Neural crest cell (in vitro differentiated cells): ENCODE measurements around the gene DISP2. TPM values are rescaled to one million over a fixed set of nuclear protein-coding genes. Genes with fewer than 3 reads are reported as not detected.

Source experiments
- DNase-seq: peaks from one replicate; pipeline ENCODE4 v3.0.0; 2021; ENCODE audit warnings: low read depth, mixed read lengths, low spot score
- H3K27ac Mint-ChIP-seq: one replicate; pipeline ENCODE4 v1.8.0; 2021; ENCODE audit warnings: mild to moderate bottlenecking, mixed read lengths; ENCODE audit not compliant: unreplicated experiment
- H3K27me3 Mint-ChIP-seq: 2 replicates; pipeline ENCODE4 v1.8.0; 2021; ENCODE audit warnings: low read depth, mild to moderate bottlenecking, mixed read lengths
- H3K36me3 Mint-ChIP-seq: 2 replicates; pipeline ENCODE4 v1.8.0; 2021; ENCODE audit warnings: low read depth, mild to moderate bottlenecking, mixed read lengths
- H3K4me1 Mint-ChIP-seq: 2 replicates; pipeline ENCODE4 v1.8.0; 2021; ENCODE audit warnings: mixed read lengths
- H3K4me3 Mint-ChIP-seq: one replicate; pipeline ENCODE4 v1.8.0; 2021; ENCODE audit warnings: mild to moderate bottlenecking, mixed read lengths
- H3K9me3 Mint-ChIP-seq: 2 replicates; pipeline ENCODE4 v1.8.0; 2021; ENCODE audit warnings: mixed read lengths
- total RNA-seq: library from RNA; stranded (reverse); gene quantifications from 2 replicates; pipeline ENCODE4 v1.2.1, GENCODE V29; 2021
- TF ChIP-seq, protein P1 (sequence below): fragments of 200-600 bp; sonication (generic); conservative IDR thresholded peaks from 2 replicates; pipeline ENCODE4 v1.5.0; 2021; ENCODE audit warnings: antibody characterized with exemption, mild to moderate bottlenecking

The DISP2 gene
- total RNA-seq, 1 donor from 2014 or later, result 3.1 TPM

DNA sequence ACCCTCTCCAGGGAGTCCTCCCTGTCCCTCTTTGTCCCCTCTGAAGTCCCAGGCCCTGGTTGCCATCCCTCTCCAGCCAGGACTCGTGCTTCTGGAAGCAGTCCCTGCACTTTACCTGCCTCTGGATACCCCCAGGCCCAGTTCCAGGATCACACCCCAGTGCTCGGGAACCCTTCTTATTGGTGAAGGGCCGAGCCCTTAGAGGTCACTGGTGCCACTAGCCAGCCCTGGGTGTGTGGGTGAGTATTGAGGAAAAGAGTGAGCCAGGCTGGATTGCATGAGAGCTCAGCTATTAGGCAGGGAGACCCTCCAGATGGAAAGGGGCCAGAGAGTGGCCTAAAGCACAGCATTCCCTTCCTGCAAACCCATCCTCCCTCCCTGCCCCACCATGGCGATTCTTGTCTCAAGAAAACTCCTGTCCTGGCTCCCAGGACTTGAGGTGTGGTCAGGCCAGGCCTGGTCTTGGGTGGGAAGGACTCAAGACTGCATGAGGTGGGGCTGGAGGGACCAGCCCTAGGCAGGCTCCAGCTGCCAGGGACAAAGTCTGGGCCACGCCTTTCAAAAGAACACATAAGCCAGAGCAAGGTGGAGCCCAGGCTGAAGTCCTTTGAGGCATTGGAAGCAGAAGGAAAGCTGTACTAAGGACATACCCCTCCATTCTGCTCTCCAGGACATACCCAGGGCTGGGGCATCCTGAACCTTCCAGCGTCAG, 12.0 kb upstream of the DISP2 start:
- Mint-ChIP-seq H3K36me3 (no peaks in the 10 kb centered on the region), H3K4me3 (no peak overlapping the region), H3K27me3 (no peaks in the 10 kb centered on the region), H3K9me3 (no peaks in the 10 kb centered on the region), H3K27ac (no peak overlapping the region), H3K4me1 (peaks cover 13% of the 10 kb centered on the region)
- no peak for DNase-seq
- TF ChIP-seq, protein P1, sequence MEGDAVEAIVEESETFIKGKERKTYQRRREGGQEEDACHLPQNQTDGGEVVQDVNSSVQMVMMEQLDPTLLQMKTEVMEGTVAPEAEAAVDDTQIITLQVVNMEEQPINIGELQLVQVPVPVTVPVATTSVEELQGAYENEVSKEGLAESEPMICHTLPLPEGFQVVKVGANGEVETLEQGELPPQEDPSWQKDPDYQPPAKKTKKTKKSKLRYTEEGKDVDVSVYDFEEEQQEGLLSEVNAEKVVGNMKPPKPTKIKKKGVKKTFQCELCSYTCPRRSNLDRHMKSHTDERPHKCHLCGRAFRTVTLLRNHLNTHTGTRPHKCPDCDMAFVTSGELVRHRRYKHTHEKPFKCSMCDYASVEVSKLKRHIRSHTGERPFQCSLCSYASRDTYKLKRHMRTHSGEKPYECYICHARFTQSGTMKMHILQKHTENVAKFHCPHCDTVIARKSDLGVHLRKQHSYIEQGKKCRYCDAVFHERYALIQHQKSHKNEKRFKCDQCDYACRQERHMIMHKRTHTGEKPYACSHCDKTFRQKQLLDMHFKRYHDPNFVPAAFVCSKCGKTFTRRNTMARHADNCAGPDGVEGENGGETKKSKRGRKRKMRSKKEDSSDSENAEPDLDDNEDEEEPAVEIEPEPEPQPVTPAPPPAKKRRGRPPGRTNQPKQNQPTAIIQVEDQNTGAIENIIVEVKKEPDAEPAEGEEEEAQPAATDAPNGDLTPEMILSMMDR, result no peak

DNA sequence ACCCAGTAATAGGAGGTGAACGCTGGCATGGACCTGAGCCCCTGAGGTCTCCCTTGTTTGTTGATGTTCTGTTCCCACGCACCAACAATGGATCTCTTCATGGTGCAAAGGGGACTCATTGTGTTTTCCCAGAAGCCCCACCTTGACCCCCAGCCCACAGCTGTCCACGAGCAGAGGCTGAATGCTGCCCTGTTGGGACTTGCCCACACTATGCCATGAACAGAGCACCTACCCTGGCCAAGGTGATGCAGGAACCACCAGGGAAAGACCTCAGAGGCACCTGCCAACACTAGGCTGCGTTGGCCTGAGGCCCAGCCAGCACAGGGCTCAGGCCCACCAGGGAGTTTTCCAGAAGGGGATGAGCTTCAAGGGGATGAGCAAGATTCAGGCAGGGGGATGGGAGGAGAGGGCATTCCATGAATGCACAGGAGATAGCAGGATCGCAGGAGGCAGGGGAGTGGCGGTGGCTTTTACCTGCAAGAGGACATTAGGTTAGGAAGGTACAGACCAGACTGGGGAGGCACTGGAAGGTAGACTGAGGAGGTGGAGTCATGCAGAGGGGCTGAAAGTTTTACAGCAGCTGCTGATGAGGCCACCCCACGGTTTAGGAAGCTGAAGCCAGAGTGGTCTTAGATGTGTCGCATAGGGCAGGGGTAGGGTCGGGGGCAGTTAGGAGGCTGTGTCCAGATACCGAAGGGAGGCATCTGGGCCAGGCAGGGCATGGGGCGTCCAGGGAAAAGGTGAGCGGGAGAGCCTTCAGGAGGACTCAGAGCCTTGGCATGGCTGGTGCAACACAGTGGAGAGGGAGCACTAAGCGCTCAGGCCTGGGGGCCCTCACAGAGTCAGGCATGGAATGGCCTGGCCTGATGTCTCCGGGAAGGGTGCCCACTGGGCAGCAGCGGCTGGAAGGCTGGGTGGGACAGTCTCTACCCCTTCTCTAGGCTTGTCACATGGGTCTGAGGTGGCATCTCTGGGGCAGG, 11.2 kb upstream of the DISP2 start:
- TF ChIP-seq, protein P1, result no peak
- Mint-ChIP-seq H3K9me3 (no peaks in the 10 kb centered on the region), H3K27ac (no peak overlapping the region), H3K27me3 (no peaks in the 10 kb centered on the region), H3K4me3 (no peak overlapping the region), H3K36me3 (no peaks in the 10 kb centered on the region), H3K4me1 (peaks cover 9% of the 10 kb centered on the region)
- DNase-seq, result no peak

DNA sequence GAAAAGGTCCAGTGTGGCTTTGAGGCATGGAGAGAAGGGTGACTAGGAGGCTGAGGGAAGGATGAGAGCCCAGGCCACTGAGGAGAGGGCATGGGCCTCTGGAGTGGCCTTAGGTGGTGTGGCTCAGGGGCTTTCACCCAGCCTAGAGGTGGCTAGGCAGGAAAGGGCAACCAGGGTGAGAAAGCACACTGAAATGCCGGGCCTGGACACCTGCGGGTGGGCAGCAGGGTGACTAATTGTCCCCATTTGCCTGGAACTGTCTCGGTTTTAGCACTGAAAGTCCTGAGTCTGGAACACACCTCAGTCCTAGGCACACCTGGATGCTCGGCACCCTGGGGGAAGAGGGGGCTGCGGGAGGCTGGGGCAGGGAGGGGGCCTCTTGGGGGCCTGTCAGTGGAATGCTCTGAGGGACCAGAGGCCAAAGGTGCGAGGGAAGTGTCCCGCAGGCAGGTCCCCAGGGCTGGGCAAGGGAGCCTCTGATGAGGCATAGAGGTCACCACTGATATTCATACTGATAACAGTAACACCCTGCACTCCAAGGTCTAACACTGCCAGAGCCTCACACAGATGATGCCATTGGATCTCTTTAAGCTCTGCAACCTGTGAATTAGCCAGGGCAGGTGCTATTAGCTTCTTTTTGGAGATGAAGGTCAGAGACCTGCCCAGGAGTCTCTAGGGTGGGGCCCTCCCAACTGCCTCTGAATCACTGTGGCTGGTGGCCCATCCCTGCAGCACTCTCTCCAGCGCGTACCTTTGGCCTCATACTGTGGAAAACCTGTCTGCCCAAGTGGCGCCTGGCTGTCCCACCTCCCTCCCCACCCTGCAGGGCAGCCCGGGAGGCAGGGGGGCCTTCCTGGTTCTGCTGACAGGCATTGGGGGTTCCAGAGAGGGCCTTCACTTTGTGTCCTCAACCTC, 10.2 kb upstream of the DISP2 start:
- TF ChIP-seq, protein P1, result no peak
- Mint-ChIP-seq H3K27ac (no peak overlapping the region), H3K4me3 (no peak overlapping the region), H3K4me1 (peaks cover 9% of the 10 kb centered on the region), H3K9me3 (no peaks in the 10 kb centered on the region), H3K36me3 (no peaks in the 10 kb centered on the region), H3K27me3 (no peaks in the 10 kb centered on the region)
- no peak for DNase-seq

DNA sequence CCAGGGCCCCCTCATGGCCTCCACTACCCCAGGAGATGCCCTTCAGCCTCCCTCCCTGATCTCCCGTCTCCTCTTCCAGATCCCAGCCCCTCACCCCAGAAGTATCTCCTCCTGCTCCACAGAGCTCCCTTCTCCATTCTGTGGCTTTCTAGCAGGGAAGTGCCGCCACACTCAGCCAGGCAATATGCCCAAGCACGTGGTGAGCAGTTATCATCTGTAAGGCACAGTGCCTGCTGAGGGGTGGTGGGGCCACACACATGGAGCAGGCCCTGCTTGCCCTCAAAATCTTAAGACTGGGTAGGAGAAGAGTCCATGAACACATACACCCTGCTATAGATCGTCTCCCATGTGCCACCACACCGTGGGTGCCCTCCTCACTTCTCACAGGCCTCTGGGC, 9.5 kb upstream of the DISP2 start:
- Mint-ChIP-seq H3K36me3 (no peaks in the 10 kb centered on the region), H3K4me1 (peaks cover 10% of the 10 kb centered on the region), H3K27me3 (no peaks in the 10 kb centered on the region), H3K4me3 (no peak overlapping the region), H3K27ac (peak overlapping the region; percentile 67), H3K9me3 (no peaks in the 10 kb centered on the region)
- TF ChIP-seq, protein P1, result no peak
- DNase-seq, result no peak

DNA sequence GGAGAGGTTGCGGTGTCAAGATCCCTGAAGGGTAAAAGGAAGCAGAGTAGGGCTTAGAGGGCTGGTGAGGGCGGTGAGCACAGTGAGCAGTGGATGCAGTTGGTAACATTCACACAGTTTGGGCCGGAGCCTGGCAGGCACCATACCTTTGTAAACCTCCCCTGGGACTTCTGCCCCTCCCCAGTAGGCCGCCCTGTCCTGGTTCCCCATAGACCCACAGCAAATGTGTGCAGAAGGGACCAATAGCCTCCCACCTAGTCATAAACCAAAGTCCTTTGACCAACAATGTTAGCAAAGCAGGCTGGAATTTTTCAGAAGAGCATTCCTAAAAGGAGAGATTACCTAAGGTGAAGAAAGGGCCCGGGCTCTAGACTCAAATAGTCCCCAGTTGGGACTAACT, 8.9 kb upstream of the DISP2 start:
- TF ChIP-seq, protein P1, result no peak
- no peaks in the 10 kb centered on the region for H3K9me3 Mint-ChIP-seq
- peaks cover 17% of the 10 kb centered on the region for H3K4me1 Mint-ChIP-seq
- no peaks in the 10 kb centered on the region for H3K27me3 Mint-ChIP-seq
- no peak overlapping the region for H3K4me3 Mint-ChIP-seq
- no peak for DNase-seq
- no peak overlapping the region for H3K27ac Mint-ChIP-seq
- H3K36me3 Mint-ChIP-seq, result no peaks in the 10 kb centered on the region
